Muscle layer of duodenum (tissue), 2 donors: ENCODE measurements around the gene CCDC24.

ENCODE experiments used
- H3K27ac ChIP-seq: one replicate; pipeline ENCODE4 v1.7.0; 2013; ENCODE audit warnings: mild to moderate bottlenecking, low read length
- H3K27me3 ChIP-seq: one replicate; pipeline ENCODE4 v1.7.0; 2013; ENCODE audit warnings: low read depth, mild to moderate bottlenecking, control low read depth, low read length
- H3K36me3 ChIP-seq, 2 donors: one replicate each; pipeline ENCODE4 v1.7.0; 2013; ENCODE audit warnings: low read length in 2 of 2, control low read depth in 1 of 2, mild to moderate bottlenecking in 1 of 2; ENCODE audit not compliant: insufficient read depth in 2 of 2, control insufficient read depth in 1 of 2
- H3K4me1 ChIP-seq, 2 donors: one replicate each; pipeline ENCODE4 v1.7.0; 2013; ENCODE audit warnings: low read length in 2 of 2, mild to moderate bottlenecking in 2 of 2, control low read depth in 1 of 2, moderate library complexity in 1 of 2; ENCODE audit not compliant: insufficient read depth in 2 of 2, control insufficient read depth in 1 of 2
- H3K4me3 ChIP-seq, 2 donors: one replicate each; pipeline ENCODE4 v1.7.0; 2013; ENCODE audit warnings: low read length in 2 of 2, low read depth in 1 of 2, mild to moderate bottlenecking in 1 of 2
- H3K9me3 ChIP-seq, 2 donors: one replicate each; pipeline ENCODE4 v1.7.0; 2013; ENCODE audit warnings: low read length in 2 of 2, control low read depth in 1 of 2, mild to moderate bottlenecking in 1 of 2; ENCODE audit not compliant: control insufficient read depth in 1 of 2
- donor health status: healthy.

CCDC24 gene

DNA sequence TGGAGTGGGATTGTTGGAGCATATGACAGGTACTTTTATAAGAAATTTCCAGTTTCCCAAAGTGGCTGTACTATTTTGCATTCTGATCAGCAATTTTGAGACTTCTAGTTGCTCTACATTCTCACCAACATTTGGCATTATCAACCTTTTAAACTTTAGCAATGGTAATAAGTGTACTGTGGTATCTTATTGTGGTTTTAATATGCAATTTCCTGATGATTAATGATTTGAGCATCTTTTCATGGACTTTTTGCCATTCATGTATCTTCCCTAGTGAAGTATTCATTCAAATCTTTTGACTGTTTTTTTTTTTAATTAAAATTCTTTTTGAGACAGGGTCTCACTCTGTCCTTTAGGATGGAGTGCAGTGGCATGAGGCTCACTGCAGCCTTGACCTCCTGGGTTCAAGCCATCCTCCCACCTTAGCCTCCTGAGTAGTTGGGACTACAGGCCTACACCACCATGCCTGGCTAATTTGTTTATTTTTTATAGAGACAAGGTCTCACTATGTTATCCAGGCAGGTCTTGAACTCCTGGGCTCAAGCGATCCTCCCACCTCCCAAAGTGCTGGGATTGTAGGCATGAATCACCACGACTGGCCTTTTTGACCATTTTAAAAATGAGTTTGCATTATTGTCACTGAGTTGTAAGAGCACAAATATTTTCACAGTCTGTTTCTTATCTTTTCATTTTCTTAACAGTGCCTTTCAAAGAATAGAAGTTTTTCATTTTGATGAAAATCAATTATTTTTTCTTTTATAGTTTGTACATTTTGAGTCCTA lies 47.7 kb downstream of the CCDC24 start:
- Histone ChIP-seq H3K36me3 (no peaks in the 10 kb centered on the region), H3K9me3 (no peaks in the 10 kb centered on the region), H3K4me3 (no peak overlapping the region), H3K27me3 (no peaks in the 10 kb centered on the region), H3K4me1 (peaks cover 5 to 20% of the 10 kb centered on the region in 2 donors), H3K27ac (no peak overlapping the region)

DNA sequence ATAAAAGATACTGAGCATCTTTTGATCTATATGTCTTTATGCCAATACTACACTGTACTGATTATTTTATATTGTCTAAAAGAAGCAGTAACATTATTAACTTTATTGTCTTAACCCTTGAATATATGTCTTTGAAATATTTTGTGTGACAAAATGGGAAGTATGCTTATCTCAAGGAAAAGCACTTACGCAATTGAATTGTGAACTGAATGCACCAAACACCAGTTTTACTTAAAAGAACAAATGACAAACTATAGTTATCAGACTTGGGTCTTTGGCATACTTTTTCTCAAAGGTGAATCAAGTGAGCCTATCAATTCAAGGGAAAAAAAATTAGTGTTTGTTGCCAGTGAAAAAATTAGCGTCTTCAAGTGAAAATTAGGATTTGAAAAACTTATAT lies 49.0 kb downstream of the CCDC24 start:
- no peak overlapping the region for H3K4me3 ChIP-seq
- H3K27me3 ChIP-seq: no peaks in the 10 kb centered on the region
- H3K9me3 ChIP-seq: no peaks in the 10 kb centered on the region
- no peak overlapping the region for H3K27ac ChIP-seq
- H3K36me3 ChIP-seq: no peaks in the 10 kb centered on the region
- H3K4me1 ChIP-seq: peaks cover 5 to 15% of the 10 kb centered on the region in 2 donors

DNA sequence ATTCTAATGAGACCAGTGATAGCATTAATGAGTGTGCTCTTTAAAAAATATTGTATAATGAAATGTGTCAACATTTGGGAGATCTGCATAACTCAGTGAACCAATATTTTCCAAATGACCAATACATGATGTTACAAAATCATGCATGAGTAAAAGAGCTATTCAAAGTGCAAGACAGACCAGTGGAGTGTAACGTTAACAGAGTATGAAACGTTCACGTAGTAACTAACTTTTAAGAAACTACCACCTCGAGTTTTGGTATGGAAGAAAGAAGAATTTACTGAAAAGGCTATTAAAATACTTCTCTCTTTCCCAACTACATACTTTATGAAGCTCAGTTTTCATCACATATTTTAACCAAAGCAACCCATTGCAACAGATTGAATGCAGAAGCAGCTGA lies 49.4 kb downstream of the CCDC24 start:
- Histone ChIP-seq H3K4me3 (no peak overlapping the region), H3K27me3 (no peaks in the 10 kb centered on the region), H3K36me3 (no peaks in the 10 kb centered on the region), H3K4me1 (peaks cover 1 to 11% of the 10 kb centered on the region in 2 donors), H3K9me3 (no peaks in the 10 kb centered on the region), H3K27ac (no peak overlapping the region)

DNA sequence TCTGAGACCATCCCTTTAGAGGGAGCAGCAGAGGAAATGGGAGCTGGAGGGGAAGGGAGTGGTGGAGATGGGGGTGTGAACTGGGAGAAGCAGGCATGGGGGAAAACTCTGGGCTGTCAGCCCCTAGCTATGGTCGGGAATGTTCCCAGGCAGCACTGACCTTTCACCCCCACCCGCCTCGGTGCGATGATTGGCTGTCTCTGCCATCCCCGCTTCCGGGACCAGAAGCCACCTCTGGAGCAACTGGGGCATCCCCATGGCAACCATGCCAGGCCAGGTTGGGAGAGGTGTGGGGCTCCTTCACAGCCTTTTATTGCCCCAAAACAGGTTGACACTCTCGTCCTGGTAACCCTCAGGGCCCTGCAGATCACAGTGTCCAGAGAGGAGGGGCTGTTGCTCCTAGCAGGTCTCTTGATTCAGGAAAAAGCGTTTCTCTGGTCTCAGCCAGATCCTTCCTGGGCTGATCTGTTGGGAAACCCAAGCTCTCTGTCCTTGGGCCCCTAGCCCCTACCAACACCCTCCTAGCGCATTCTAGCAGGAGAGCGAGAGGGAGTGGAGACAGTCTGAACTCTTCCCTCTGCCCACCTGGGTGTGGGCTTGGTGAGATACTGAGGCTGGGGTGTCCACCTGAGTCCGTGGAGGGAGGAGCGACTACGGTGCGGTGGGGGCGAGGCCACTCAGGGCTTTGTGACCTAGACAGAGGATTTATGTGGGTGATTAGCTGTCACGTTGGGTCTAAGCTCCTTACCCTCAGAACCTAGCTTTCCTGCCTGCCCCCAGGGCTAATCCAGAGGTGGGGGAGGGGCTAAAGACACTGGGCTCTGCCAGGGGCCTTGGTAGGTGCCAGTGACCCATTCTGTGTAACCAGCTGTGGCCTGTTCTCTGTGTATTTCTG lies 52.0 kb downstream of the CCDC24 start:
- H3K4me3 ChIP-seq: no peak overlapping the region

DNA sequence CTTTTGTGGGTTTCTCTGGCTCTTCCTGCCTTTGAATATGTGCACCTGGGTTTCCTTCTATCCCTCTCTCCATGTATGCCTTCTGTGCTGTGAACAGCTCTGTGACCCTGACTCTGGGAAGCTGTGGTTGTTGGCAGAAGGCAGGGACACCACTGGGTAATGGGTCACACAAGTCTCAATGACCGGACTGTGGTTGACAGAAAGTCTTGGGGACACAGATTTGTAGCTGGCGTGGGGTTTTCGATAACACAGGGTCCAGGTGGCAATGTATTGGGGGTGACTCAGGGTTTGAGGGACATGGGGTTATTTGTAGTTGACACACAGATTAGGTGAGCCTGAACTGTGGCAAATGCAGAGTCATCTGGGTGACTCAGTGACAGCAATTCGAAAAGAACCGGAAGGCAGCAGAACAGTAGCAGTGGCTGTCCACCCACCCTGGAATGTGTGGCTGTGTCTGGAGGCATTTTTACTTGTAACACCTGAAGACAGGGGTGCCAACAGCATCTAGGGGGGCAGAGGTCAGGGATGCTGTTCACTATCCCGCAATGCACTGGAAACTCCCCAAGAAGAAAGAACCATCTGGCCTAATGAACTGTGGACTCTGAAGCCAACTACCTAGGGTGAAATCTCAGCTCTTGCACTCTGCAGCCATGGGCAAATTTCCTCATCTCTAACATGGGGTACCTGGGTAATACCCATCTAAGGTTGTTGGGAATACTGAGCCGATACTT lies 52.8 kb downstream of the CCDC24 start:
- Histone ChIP-seq H3K27ac (no peak overlapping the region), H3K27me3 (no peaks in the 10 kb centered on the region), H3K36me3 (no peaks in the 10 kb centered on the region), H3K4me3 (no peak overlapping the region), H3K9me3 (no peaks in the 10 kb centered on the region), H3K4me1 (peaks cover 0 to 3% of the 10 kb centered on the region in 2 donors)

More for the DNA sequence above, 52.0 kb downstream of the CCDC24 start:
- H3K4me1 ChIP-seq: peaks cover 0 to 3% of the 10 kb centered on the region in 2 donors
- H3K36me3 ChIP-seq: no peaks in the 10 kb centered on the region
- H3K27me3 ChIP-seq: no peaks in the 10 kb centered on the region
- H3K27ac ChIP-seq: no peak overlapping the region
- H3K9me3 ChIP-seq: no peaks in the 10 kb centered on the region

DNA sequence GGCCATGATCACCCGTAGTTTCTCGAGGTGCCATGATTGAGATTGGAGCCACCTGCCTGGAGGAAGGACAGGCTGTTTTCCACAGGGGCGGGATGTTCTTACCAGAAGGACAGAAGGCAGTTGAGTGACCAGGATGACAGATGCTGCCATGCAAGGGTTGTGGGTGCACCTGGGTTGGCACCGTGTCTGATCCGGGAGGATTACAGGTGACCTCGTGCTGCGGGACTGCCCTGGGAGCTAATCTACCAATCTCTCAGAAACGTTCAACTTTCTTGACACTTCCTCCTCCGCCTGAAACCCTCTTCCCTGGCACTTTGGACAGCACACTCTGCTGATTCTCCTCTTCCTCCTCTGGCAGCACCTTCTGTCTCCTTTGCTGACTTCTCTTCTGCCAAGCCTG lies 53.7 kb downstream of the CCDC24 start:
- Histone ChIP-seq H3K4me1 (peaks cover under 1 to 3% of the 10 kb centered on the region in 2 donors), H3K4me3 (no peak overlapping the region), H3K27ac (no peak overlapping the region), H3K27me3 (no peaks in the 10 kb centered on the region), H3K36me3 (no peaks in the 10 kb centered on the region), H3K9me3 (no peaks in the 10 kb centered on the region)
